Epidermal melanocyte (primary cell): ENCODE results near the gene RER1.

Source experiments
- DNase-seq: peaks from one replicate; pipeline ENCODE4 v3.0.0; 2011; ENCODE audit warnings: low spot score; ENCODE audit not compliant: insufficient read length

The RER1 gene

DNA sequence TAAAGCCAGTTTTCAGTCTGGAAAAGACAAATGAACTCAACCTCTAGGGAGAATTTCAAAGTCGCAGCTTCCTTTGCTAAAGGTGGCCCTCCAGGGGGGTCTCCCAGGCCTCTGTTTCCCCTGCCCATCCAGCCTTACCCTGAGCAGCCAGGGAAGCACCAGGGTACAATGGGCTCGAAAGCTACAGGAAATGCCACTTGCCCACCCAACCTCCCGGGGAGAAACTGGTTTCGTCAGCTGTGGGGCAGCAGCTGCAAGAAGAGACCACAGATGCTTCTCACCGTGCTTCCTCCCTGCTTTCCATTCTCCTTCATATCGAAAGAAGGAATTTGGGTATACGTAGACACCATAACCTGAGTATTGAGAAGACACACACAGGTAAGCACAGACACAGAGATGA, 2.0 kb upstream of the RER1 start:
- no peak for DNase-seq

DNA sequence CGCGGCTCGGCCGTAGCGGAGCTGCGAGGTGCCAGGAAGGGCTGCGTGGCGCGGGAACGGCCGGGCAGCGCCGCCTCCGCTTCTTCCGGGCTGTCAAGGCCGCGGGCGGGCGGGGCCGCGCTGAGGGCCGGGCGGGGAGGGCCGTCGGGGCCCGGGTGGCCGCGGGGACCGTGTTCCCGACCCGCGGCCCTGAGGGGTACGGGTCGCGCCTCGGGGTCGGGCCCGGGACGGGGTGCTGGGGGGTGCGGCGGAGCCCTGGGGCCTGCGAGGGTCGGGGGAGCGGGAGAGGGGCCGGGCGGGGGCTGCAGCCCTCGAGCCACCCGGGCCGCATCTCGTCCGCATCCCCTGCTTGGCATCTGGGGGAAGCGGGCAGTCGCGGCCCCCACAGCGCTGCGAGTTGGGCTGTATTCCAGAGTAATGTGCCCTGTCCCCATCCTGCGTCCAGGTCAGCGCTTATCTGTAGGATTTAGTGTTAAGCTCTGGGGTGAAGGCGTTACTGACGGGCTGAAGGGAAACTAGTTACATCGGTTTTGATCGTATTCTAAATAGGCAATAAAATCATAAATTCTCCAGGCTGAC, 379 bp downstream of the RER1 start:
- no peak for DNase-seq

DNA sequence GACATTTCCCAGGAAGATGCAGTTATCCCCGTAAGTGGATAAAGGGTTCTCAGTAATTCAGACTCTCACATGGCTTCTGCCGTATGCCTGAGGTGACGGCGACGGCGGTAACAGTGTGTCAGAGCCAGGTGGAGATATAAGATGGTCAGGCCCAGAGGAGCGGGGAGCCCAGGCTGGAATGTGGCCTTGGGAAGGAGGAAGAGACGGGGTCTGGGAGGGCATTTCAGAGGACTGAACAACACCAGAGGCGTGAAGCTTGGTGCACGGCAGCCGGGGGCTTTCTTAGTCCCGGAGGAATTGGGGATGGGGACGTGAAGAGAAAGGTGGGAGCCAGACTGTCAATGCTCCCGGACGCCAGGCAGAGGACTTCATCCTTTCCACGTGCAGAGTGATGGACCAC, 1.0 kb downstream of the RER1 start:
- no peak for DNase-seq

DNA sequence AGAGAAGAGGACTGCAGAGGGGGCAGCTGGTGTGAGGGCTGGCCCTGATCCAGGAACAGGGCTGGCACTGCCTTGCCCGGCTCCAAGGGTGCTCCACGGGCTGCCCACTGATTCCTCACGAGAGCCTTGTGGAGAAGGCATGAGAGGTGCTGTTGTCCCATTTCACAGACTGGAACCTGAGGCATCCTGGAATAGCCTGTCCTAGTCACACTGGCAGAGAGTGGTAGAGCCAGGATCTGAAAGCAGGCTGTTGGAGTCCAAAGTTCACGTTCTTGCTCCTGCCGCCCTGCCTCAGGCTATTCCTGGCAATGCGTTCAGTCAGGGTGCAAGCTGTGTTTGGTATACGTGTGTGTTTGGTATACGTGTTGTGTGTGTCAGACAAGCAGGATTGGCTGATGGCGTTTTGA, 1.8 kb downstream of the RER1 start:
- DNase-seq: no peak

DNA sequence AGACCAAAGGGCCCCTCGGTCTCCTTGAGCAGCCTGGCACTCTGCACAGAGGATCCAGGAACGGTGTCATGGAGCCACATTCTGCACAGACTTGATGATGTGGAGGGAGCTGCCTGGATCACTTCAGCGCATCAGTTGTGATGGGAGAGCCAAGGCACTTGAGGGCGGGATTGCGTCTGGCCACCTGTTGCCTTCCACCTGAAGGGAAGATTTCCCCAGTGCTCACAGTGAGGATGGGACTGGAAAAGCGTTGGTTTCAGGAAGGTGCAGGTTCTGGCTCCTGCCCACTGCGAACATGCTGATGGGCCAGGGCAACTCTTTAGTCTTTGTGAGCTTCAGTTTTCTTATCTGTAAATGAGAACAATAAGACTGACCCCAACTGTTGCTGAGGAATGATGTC, 2.6 kb downstream of the RER1 start:
- DNase-seq: no peak

DNA sequence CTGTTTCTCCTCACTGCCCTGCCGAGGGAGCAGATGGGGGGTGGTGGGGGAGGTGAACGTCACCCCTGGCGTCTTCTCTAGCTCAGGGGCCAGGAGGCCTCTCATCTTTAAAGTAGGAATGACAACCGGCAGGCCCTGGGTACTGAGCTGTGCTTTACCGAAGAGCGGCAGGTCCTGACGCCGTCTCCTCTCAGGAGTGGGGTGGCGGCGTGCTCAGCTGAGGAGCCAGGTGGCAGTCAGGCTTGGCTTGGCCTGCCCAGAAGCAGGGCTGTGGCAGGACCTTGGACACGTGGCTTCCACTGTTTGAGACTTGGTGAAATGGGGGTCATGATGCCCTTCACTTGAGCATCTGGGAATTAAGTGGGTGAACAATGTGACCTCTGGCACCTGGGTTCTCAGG, 3.1 kb downstream of the RER1 start:
- DNase-seq: no peak

DNA sequence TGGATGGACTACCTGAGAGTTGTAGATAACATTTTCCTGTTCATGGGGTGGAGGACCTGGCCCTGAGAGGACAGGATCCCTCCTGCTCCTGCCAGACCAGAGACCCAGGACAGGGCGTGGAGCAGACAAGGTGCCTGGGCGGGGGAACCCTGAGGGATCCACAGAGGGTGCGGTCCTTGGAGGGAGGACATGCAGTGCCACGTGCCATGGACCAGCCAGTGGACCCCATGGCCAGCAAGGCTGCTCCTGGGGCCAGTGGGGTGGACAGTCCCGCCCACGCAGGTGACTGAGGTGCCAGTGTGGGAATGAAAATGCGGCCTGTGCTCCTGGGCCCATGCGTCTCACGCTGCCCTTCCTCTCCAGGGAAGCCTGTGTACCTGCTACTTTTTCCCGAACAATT, 3.6 kb downstream of the RER1 start:
- DNase-seq: no peak

DNA sequence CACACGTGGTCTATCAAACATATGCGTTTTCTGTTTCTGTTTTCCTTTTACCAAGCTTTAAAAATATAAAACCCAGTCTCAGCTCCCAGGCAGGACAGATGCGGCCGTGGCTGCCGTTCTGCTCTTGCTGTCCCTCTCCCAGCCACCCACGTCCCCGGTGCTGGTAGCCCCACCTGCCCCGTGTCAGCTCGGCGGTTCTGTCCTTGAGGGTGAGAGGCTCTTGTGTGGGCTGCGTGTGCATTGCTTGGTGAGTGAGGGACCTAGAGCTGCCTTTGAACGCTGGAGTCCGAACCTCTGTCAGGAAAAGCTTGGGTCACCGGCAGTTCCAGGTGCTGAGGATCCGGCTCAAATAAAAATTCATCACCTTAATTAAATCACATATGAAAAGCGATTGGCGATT, 4.4 kb downstream of the RER1 start:
- no peak for DNase-seq

DNA sequence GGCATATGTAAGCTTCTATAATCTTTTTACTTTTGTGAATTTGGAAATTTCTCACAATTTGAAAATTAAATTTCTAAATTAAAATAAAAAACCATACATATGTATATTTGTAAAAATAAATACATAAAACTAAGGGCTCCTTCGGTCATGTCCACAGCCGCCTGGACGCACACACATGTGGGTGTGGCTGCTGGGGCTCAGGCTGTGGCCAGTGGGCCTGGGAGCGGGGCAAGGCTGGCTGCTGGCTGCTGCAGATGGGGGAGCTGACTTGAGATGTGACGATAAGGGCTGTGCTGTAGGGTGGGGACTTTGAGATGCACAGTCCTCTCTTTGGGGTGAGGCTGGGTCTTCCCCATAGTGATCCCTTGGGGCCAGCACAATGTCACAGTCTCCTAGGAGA, 4.8 kb downstream of the RER1 start:
- no peak for DNase-seq

DNA sequence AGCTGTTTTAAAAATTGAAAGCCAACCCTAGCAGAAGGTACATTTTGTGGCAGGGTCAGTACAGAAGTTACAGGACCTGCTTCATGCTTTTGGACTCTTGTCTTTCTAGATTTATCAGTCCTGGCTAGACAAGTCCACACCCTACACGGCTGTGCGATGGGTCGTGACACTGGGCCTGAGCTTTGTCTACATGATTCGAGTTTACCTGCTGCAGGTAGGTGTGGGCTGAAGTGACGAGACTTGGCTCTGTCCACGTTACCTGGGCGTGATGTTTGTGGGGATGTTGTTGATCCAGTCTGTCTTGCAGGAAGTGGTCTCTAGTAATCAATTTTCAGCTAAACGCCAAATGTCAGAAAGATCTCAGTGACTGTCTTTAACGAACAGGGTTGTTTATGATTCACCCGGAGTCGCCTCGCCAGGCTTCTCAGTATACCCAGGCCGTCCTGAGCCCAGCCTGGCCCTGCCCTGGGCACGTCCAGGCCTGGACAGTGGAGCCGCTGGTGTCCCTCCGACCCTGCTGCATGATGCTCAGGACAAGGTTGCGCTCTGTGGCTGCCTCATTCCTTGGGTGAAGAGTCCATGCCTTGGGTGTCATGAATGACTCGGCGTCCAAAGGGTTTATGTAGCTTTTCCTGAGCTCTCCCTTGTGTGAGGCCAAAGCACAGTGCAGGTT, 5.5 kb downstream of the RER1 start:
- no peak for DNase-seq

DNA sequence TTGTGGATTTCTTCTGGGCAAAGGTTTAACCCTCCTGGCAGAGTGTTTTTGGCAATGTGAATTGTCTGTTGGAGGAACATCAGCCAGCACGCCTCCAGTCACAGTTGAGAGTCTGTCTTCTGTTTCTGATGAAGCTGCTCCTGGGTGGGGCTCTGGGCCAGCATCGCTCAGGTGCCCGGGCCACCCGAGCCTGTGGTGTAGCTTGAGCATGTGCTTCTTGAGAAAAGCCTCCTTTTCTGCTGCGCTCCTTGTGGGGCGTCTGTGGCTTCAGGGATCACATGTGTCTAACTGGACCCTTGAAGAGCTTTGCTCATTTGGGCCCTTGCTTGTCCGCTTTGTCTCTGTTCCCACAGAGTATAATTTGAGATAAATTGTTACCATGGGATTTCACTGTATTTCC, 7.2 kb downstream of the RER1 start:
- DNase-seq: no peak

DNA sequence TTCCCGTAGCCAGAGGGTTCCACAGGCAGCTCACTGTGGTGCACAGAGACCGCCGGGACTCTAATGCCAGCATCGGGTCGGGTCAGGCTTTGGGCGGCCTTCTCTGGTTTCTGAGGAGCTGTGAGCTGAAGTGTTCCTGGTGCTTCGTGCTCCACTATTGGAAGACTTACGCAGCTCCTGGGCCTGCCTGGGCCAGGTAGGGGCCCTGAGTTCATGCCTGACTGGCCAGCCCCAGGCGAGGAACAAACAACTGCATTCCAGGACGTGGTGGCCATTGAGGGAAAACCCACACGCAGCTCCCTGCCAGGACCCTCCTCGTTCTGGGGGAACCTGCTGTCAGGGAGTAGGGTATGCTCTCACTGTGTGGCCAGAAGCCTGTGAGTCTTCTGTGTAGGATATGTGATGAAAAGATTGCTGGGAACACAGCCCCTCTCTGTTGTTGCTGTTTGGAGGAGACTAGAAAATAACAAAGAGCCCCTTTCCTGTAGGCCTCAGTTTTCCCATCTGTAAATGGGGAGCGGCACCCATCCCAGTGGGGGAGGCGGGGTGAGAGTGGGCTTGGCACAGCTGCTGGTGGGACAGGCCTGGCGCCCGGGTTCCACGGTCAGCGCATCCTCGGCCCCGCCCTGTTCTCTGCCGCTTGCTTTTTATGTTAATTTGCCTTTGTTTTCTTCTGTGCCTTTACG, 8.4 kb downstream of the RER1 start:
- no peak for DNase-seq

DNA sequence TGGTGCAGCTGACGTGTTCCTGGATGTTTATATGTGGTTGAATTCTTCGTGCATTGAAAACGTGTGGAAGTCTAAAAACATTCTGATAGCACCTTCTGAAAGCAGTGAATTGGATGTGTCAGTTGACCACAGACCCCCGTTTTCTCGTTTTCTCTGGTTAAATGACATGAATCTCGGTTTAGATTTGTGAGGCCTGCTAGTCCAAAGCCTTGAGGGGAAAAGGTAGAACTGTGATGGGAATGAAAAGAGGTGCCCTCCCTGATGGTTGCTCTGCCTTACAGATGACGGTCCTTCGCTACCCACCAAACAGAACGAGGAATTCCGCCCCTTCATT, 8.9 kb downstream of the RER1 start:
- no peak for DNase-seq

DNA sequence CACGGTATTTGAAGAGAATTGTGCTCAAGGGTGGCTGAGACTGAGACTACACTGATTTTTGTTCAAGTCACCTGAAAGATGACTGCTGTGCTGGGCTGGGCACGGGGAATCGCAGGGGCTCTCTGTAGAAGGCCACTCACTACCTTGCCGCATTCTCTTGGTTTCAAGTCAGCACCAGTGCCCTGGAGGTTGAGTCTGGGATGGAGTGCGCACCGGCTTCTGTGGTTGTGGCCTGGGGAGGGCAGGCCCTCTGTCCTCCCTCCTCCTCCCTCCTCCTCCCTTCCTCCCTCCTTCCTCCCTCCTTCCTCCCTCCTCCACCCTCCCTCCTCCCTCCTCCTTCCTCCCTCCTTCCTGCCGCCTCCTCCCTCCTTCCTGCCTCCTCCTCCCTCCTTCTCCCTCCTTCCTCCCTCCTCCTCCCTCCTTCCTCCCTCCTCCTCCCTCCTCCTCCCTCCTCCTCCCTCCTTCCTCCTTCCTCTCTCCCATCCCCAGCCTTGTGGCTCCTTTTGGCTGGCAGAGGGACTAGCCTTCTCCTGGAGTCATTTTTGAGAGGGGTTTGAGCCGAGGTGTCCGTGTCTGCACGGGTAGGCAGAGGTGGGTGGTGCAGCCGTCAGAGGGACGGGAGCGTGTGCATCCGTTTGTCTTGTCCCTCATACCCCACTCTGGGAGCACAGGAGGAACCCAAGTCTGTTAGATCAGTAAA, 9.5 kb downstream of the RER1 start:
- no peak for DNase-seq

DNA sequence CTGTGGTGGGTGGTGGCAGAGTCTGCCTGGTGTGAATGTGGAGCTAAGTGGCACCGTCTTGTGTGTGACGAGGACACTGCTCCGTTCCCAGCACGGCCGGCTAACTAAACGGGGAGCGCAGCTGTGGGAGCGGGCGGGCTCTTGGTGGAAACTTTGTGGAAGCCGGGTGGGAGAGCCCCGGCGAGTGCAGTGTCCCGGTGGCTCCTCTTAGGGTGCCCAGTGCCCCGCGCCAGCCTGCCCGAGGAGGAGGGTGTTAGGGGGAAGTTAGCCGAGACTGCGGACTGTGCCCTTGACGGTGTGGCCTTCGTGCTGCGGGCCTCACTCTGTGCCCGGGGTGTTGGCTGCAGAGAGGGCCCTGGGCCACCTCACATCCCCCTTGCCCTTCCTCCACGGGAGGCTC, 10.8 kb downstream of the RER1 start:
- no peak for DNase-seq

DNA sequence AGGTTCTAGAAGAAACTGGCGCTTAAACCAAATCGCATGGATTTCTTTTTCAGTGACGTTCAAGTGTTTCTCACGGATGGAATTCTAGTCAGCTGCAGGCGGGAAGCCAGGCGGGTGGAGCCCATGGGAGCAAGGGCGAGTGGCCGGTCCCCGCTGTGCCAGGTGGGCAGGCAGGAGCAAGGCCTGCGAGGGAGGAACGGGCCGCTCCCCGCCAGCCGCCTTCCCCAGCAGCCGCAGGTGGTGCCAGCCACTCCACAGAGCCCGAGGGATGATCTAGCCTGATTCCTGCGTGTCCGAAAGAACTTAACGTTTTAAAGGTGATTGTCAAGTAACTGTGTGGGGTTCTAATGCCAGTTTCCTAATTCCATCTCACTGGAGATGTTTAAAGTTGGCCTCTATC, 11.6 kb downstream of the RER1 start:
- no peak for DNase-seq

DNA sequence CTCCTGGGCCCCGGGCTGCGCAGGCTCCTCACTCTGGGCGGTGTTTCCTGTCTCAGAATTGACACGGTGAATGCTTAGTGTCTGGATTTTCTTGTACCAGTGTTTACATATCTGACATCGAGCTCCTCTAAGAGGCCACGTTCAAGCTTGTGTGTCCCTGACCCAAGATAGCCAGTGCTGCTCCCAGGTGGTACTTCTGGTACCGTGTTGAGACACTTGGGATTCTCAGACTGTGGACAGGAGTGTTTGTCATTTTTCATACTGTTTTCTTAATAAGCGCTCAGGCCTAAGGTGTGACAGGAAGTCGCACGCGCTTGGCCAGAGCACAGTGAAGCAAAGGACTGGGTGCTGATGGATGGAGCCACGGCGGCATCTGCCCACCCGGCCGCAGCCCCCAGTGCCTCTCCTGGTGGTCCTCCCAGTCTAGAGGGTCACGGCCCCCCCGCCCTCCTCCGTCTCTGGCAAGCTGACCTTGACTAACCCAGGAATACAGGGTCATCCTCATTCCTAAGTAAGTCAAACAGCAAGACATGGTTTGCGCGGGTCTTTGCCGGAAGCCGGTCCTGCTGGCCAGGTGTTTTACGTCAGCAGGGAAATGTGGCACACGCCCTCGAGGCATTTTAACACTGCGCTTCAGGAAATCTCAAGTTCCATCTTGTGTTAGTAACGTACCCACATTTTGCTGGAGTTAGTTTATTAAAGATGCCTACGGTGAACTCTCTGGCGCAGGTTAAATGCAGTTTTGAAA, 12.7 kb downstream of the RER1 start:
- no peak for DNase-seq

DNA sequence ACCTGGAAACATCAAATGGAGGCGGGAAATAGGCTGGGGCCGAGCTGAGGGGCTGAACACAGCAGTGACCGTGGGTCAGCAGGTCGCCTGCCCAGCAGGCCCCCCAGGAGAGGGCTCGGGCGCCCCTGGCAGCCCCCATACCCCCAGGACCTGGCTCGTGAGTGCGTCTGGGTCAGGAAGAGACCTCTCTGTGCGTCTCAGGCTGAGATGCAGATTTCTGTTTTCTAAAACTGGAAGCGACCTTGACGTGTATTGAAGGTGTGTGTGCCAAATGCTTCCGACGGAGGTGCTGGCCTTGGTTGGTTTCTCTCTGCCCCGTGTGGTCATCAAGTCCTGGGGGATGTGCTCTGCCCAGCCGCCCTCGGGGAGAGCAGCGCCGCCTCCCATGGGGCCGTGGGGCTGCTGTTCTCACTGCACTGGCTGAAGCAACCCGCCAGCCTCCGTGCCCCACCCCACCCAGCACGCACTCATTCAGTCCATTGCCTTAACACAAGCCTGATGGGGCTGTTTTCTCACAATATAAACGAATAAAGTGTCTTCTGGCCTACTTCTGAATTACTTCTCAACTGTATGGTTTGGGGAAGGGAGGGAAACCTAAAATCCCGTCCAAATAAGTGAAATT, 13.4 kb downstream of the RER1 start:
- DNase-seq: no peak

DNA sequence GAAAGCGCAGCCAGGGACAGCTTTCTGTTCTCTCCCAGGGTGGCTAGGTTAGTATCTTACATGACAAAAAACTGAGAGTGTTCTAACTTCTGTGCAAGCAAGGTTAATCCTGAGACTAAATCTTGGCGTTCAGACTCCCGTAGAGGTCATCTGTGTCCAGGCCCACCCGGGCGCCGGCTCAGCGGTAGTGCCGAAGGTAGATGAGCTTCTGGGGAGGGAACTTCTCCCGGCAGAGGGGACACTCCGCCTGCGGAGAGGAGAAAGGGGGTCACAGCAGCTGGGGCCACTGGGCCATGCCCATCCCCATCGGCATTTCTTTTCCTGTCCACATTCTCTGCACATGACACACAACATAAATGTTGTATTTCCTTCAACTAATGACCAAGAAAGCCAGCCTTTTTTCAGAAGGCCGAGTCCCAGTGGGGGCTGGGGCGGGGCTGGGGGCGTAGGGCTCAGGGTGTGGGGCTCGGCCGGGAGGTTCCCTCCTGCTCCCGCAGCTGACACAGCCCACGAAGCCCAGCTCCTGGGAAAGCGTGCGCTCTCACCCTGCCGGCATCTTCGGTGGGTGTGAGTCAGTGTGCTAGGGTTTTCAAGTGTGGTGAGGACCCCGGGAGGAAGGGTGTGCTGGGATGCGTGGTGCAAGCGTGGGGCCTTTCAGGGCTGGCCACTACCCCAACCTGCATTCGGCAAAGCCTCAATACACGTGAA, 14.1 kb downstream of the RER1 start:
- no peak for DNase-seq

DNA sequence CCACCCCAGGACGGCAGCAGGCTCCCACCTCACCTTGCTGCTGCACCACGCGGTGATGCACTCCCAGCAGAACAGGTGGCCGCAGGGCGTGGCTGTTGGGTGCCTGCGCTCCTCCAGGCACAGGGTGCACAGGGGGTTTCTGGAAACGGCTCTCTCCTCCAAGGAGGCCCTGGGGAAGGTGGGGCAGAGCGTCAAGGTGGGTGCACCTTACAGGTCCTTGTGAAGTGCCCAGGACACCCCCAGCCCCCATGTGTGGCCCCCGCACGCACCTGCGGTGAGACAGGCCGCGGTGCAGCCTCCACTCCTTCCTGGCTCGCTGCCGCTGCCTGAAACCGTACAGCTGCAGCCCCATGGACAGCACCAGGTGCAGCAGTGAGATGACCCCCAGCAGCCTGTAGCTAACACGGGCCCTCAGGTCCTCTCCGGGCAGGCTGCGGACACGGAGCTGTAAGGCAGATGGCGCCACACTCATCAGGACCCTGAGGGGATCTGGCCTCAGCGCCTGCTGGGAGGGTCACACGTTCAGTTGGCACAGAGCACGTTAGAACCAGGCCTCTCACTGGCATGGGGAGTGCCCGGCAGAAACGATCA, 14.9 kb downstream of the RER1 start:
- no peak for DNase-seq
